BE2C (cell line): ENCODE measurements around the gene SMARCB1.

Experiments
- DNase-seq: peaks from one replicate; pipeline ENCODE4 v3.0.0-alpha.2; 2020
- H3K27me3 ChIP-seq: fragments of 250-450 bp; sonication (Bioruptor Pico); 2 replicates; pipeline ENCODE4 v1.5.1; 2020; ENCODE audit warnings: mild to moderate bottlenecking
- H3K36me3 ChIP-seq: fragments of 250-450 bp; sonication (Bioruptor Pico); 2 replicates; pipeline ENCODE4 v1.5.1; 2020; ENCODE audit warnings: mild to moderate bottlenecking
- H3K4me1 ChIP-seq: fragments of 250-450 bp; sonication (Bioruptor Pico); 2 replicates; pipeline ENCODE4 v1.5.1; 2020
- H3K4me3 ChIP-seq: 2 replicates; pipeline ENCODE4 v1.5.1; 2011; ENCODE audit warnings: low read depth, low read length
- H3K9me3 ChIP-seq: fragments of 250-450 bp; sonication (Bioruptor Pico); 2 replicates; pipeline ENCODE4 v1.5.1; 2020
- TF ChIP-seq, protein P1 (sequence below): IDR thresholded peaks from 2 replicates; pipeline ENCODE4 v1.5.1; 2012; ENCODE audit warnings: mild to moderate bottlenecking, low read depth, low read length

The SMARCB1 gene

DNA sequence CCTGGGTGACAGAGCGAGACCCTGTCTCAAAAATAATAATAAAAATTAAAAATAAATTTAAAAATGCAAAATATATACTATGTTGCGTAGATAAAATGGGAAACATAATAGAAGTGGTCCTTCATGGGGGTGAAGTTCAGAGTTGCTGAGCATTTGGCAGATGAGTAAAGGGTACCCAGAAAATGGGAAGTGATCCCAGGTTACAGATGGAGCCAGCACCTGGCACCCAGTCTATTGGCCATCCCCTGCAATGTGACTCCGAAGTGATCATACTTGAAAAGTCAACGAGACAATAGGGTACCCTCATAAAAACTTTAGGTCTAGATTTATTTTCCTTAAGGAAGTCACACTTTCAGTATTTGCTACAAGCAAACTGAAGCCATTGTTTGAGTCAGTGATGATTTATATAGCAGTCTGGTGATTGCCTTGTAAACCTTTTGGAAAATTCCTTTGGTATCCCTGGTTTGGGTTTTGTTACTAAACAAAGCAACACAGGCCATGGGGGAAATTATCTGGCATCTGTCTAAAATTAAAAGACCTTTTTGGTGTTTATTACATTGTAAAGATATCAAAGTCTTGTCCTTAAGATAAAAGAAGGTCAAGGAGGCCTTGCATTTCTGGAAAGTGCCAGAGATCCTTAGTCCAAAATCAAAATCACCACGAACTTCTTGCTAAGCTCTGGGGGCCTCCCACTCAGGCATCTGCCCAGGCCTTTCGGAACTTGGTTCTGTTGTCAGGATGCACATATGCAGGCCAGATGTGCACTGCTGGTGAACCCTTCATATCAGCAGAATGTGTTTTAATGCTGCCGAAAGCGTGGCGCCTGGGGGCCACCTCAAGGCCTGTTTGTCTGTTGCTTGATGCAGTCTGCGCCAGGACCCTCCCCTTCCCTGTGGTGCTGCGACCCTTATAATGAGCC is 4.3 kb downstream of the SMARCB1 start:
- Histone ChIP-seq H3K4me3 (no peak overlapping the region), H3K4me1 (peaks cover 14% of the 10 kb centered on the region), H3K27me3 (no peaks in the 10 kb centered on the region), H3K36me3 (peaks cover 30% of the 10 kb centered on the region), H3K9me3 (no peaks in the 10 kb centered on the region)
- peak; percentile 53 for DNase-seq
- TF ChIP-seq, protein P1, sequence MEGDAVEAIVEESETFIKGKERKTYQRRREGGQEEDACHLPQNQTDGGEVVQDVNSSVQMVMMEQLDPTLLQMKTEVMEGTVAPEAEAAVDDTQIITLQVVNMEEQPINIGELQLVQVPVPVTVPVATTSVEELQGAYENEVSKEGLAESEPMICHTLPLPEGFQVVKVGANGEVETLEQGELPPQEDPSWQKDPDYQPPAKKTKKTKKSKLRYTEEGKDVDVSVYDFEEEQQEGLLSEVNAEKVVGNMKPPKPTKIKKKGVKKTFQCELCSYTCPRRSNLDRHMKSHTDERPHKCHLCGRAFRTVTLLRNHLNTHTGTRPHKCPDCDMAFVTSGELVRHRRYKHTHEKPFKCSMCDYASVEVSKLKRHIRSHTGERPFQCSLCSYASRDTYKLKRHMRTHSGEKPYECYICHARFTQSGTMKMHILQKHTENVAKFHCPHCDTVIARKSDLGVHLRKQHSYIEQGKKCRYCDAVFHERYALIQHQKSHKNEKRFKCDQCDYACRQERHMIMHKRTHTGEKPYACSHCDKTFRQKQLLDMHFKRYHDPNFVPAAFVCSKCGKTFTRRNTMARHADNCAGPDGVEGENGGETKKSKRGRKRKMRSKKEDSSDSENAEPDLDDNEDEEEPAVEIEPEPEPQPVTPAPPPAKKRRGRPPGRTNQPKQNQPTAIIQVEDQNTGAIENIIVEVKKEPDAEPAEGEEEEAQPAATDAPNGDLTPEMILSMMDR: no peak

DNA sequence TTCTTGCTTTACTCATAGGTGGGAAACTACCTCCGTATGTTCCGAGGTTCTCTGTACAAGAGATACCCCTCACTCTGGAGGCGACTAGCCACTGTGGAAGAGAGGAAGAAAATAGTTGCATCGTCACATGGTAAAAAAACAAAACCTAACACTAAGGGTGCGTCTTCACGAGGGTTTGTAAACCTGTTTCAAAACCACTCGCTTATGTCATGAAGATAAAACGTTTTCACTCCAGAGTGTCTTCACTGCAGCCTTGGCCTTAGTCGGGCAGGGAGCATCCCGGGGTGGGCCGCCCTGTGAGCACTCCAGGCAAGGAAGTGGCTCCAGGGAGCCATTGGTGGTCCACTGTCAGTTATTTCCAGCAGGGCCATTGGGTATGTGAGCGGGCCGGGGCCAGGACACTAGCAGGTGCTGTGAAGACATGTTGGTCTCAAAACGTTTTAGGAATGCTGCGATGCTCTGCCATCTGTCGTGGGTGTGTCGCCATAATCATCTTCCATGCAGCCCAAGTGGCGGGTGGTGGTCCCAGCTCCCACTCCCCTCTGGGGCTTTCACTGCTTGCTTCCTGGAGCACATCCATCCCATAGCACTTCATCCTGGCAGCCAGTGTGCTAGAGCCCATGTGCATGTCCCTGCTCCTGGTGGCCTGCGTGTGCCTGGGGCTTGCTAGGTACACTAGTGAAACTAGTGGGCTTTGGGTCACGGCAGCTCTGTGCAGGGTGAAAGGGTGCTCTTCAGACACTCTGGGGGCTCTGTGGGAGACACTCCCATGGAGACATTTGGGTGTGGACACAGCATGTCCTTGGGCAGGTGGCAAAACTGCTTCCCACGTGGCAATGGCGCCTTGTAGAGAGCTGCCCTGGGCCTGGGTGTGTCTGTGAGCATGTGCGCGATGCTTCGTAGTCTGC is 5.2 kb downstream of the SMARCB1 start:
- Histone ChIP-seq H3K36me3 (peaks cover 37% of the 10 kb centered on the region), H3K4me3 (no peak overlapping the region), H3K4me1 (peaks cover 11% of the 10 kb centered on the region), H3K9me3 (no peaks in the 10 kb centered on the region), H3K27me3 (no peaks in the 10 kb centered on the region)
- no peak for DNase-seq
- TF ChIP-seq, protein P1: no peak

DNA sequence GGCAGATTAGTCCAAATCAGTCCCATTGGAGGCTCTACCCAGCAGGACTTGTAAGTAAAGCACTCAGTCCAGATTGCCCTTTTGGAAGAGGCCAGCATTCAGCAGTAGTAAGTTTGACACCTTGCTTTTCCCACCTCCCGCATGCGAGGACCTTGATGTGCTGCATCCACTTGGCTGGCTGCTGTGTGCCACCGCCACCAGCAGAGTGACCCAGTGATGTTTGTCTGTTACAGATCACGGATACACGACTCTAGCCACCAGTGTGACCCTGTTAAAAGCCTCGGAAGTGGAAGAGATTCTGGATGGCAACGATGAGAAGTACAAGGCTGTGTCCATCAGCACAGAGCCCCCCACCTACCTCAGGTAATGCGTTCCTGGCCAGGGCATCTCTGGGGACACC is 6.6 kb downstream of the SMARCB1 start:
- H3K4me1 ChIP-seq: peaks cover 11% of the 10 kb centered on the region
- H3K36me3 ChIP-seq: peaks cover 44% of the 10 kb centered on the region
- no peak for DNase-seq
- no peaks in the 10 kb centered on the region for H3K9me3 ChIP-seq
- H3K4me3 ChIP-seq: no peak overlapping the region
- no peaks in the 10 kb centered on the region for H3K27me3 ChIP-seq
- TF ChIP-seq, protein P1: 0 out of 2 replicates have a peak, but pooled peaks have one; percentile 13

DNA sequence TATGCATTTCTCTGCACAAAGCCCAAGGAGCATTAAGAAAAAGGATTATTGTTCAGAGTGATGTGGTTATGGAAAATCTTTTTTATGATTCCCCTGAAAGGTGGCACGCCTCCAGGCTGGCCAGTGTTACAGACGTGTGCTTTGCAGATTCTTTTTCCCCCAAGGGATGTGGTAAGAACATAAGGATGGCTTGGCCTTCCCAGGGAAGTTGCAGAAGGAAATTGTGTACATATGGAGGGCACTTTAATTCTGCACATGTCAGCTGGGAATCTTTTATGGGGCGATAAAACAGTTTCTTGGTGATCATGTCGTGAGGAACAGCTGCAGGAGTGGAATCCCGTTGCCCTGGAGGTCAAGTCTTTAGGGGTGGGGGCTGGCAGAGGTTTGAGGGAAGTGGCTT is 9.7 kb downstream of the SMARCB1 start:
- Histone ChIP-seq H3K4me1 (no peaks in the 10 kb centered on the region), H3K4me3 (no peak overlapping the region), H3K27me3 (no peaks in the 10 kb centered on the region), H3K36me3 (peaks cover 65% of the 10 kb centered on the region), H3K9me3 (no peaks in the 10 kb centered on the region)
- TF ChIP-seq, protein P1: no peak
- DNase-seq: no peak

DNA sequence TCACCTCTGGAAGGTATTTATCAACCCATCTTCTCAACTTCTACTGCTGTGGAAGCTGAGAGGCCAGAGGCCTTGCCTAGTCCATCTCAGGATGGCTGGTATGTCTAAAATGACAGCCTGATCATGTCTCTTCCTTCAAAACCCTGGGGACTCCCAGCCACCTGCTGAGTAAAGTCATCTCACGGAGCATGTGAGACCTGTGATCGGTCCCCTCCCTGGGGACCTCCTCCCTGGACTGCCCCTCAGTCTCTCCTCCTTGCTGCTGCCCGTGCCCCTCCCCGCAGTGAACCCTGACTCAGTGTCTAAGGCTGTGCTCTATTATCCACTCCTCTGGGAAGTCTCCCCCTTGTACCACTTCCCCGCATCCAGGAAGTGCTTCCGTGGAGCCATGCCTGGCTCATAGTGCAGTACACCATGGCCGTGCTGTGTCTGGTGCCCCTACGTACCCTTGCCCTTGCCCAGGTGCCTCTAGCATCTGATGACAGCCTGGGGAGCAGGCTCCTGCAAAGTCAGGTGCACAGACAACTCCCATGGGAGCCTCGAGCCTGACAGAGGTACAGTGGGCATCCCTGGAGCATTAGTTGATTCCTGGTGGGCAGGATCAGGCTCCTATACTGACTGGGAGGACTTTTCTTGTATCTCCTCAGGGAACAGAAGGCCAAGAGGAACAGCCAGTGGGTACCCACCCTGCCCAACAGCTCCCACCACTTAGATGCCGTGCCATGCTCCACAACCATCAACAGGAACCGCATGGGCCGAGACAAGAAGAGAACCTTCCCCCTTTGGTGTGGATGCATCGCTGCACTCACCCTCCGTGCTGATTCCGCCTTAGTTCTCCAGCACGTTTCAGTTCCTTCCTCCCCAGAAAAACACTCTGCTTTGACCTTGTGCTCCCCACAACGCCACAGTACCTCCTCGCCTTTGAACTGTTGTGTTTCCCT is 13.8 kb downstream of the SMARCB1 start:
- H3K9me3 ChIP-seq: no peaks in the 10 kb centered on the region
- TF ChIP-seq, protein P1: no peak
- H3K4me1 ChIP-seq: no peaks in the 10 kb centered on the region
- no peak overlapping the region for H3K4me3 ChIP-seq
- DNase-seq: no peak
- H3K27me3 ChIP-seq: no peaks in the 10 kb centered on the region
- H3K36me3 ChIP-seq: peaks cover 77% of the 10 kb centered on the region
